Measurements from ENCODE around the gene RABAC1.

Gene RABAC1

GRCh38 chr19:41908724-41909464 lies 50.2 kb downstream of the RABAC1 start:
- peaks cover 45% of the 10 kb centered on the region for H3K4me1 Mint-ChIP-seq
- no peak overlapping the region for H3K27ac Mint-ChIP-seq
- H3K9me3 Mint-ChIP-seq: no peaks in the 10 kb centered on the region
- H3K4me3 Mint-ChIP-seq: no peak overlapping the region
- H3K36me3 Mint-ChIP-seq: peaks cover 8% of the 10 kb centered on the region
- no peaks in the 10 kb centered on the region for H3K27me3 Mint-ChIP-seq

GRCh38 chr19:41907994-41908615 lies 51.0 kb downstream of the RABAC1 start:
- peaks cover 8% of the 10 kb centered on the region for H3K36me3 Mint-ChIP-seq
- H3K27ac Mint-ChIP-seq: no peak overlapping the region
- H3K4me1 Mint-ChIP-seq: peaks cover 49% of the 10 kb centered on the region
- no peak overlapping the region for H3K4me3 Mint-ChIP-seq
- no peaks in the 10 kb centered on the region for H3K9me3 Mint-ChIP-seq
- no peaks in the 10 kb centered on the region for H3K27me3 Mint-ChIP-seq

GRCh38 chr19:41906916-41907680 lies 52.0 kb downstream of the RABAC1 start:
- no peaks in the 10 kb centered on the region for H3K27me3 Mint-ChIP-seq
- H3K36me3 Mint-ChIP-seq: peaks cover 8% of the 10 kb centered on the region
- no peaks in the 10 kb centered on the region for H3K9me3 Mint-ChIP-seq
- H3K4me1 Mint-ChIP-seq: peaks cover 45% of the 10 kb centered on the region
- H3K27ac Mint-ChIP-seq: no peak overlapping the region
- no peak overlapping the region for H3K4me3 Mint-ChIP-seq
